ENCODE measurements around the gene C11orf21. TPM values are rescaled to one million over a fixed set of nuclear protein-coding genes. Genes with fewer than 3 reads are reported as not detected.

The C11orf21 gene
- total and polyA plus RNA-seq, 2 donors (not counting 1 experiment from before 2014, with no cell fraction given) = under 0.01 TPM; not detected in 1

- Histone ChIP-seq H3K27ac (ENCODE audit: insufficient read depth, low read length) (no peak overlapping the region), H3K4me3 (replicated peaks in 1 of 4; ENCODE audit: control extremely low read depth in 1 of 4, insufficient read depth in 1 of 4, low read depth in 3 of 4, low read length in 4 of 4) (no peak overlapping the region), H3K9me3 (ENCODE audit: control insufficient read depth, insufficient read depth, low read depth, low read length) (no peaks in the 10 kb centered on the region), H3K27me3 (ENCODE audit: control insufficient read depth, insufficient read depth, low read length) (peaks cover 8% of the 10 kb centered on the region), H3K36me3 (ENCODE audit: control insufficient read depth, insufficient read depth, low read length) (no peaks in the 10 kb centered on the region), H3K79me2 (ENCODE audit: control insufficient read depth, insufficient read depth, low read length) (no peaks in the 10 kb centered on the region), H3K9ac (ENCODE audit: insufficient read depth, low read length) (no peak overlapping the region), H3K4me1 (ENCODE audit: control insufficient read depth, extremely low read depth, insufficient read depth, low read length) (no peaks in the 10 kb centered on the region), H3K4me2 (ENCODE audit: extremely low read depth, insufficient read depth, low read length) (no peak overlapping the region), H2AFZ (ENCODE audit: low read length) (no peak overlapping the region), H4K20me1 (ENCODE audit: control insufficient read depth, extremely low read depth, insufficient read depth, low read length) (no peaks in the 10 kb centered on the region)
- TF ChIP-seq EZH2 (IDR thresholded peaks at IDR 0.05; ENCODE audit: low read length, missing control alignments) = no peak
- no peak for TF ChIP-seq CTCF (conservative IDR thresholded peaks at IDR 0.05 in 1 of 2, IDR thresholded peaks at IDR 0.05 in 1 of 2; ENCODE audit: low read depth in 1 of 2, low read length in 2 of 2)
- no peak for DNase-seq (ENCODE audit: low read depth in 2 of 2)
Observed at GRCh38 chr11:2271327-2272227, 30.1 kb downstream of the C11orf21 start.

- H3K27ac ChIP-seq (ENCODE audit: insufficient read depth, low read length) = no peak overlapping the region
- H3K4me2 ChIP-seq (ENCODE audit: extremely low read depth, insufficient read depth, low read length) = no peak overlapping the region
- H3K9ac ChIP-seq (ENCODE audit: insufficient read depth, low read length) = no peak overlapping the region
- DNase-seq (ENCODE audit: low read depth in 2 of 2) = no peak
- H3K79me2 ChIP-seq (ENCODE audit: control insufficient read depth, insufficient read depth, low read length) = no peaks in the 10 kb centered on the region
- H3K4me3 ChIP-seq (replicated peaks in 1 of 4; ENCODE audit: control extremely low read depth in 1 of 4, insufficient read depth in 1 of 4, low read depth in 3 of 4, low read length in 4 of 4) = no peak overlapping the region
- no peaks in the 10 kb centered on the region for H3K36me3 ChIP-seq (ENCODE audit: control insufficient read depth, insufficient read depth, low read length)
- no peaks in the 10 kb centered on the region for H3K4me1 ChIP-seq (ENCODE audit: control insufficient read depth, extremely low read depth, insufficient read depth, low read length)
- H3K27me3 ChIP-seq (ENCODE audit: control insufficient read depth, insufficient read depth, low read length) = peaks cover 8% of the 10 kb centered on the region
- H2AFZ ChIP-seq (ENCODE audit: low read length) = no peak overlapping the region
- TF ChIP-seq CTCF (conservative IDR thresholded peaks at IDR 0.05 in 1 of 2, IDR thresholded peaks at IDR 0.05 in 1 of 2; ENCODE audit: low read depth in 1 of 2, low read length in 2 of 2) = no peak
- no peak for TF ChIP-seq EZH2 (IDR thresholded peaks at IDR 0.05; ENCODE audit: low read length, missing control alignments)
- no peaks in the 10 kb centered on the region for H3K9me3 ChIP-seq (ENCODE audit: control insufficient read depth, insufficient read depth, low read depth, low read length)
- no peaks in the 10 kb centered on the region for H4K20me1 ChIP-seq (ENCODE audit: control insufficient read depth, extremely low read depth, insufficient read depth, low read length)
Observed at GRCh38 chr11:2271077-2271326, 30.7 kb downstream of the C11orf21 start.

GRCh38 chr11:2270322-2271076 is 31.2 kb downstream of the C11orf21 start, which contains the start of gene ASCL2:
ASCL2 (minus strand) TSS chr11:2270588; CDS start chr11:2270332, 256 bp downstream.
- Histone ChIP-seq H3K4me3 (replicated peaks in 1 of 4; ENCODE audit: control extremely low read depth in 1 of 4, insufficient read depth in 1 of 4, low read depth in 3 of 4, low read length in 4 of 4) (peak within 1 kb of the TSS in 1 of 4 experiments; percentile 34), H3K36me3 (ENCODE audit: control insufficient read depth, insufficient read depth, low read length) (no peaks in the 10 kb centered on the region), H2AFZ (ENCODE audit: low read length) (no peak within 1 kb of the TSS), H3K9ac (ENCODE audit: insufficient read depth, low read length) (no peak within 1 kb of the TSS), H3K9me3 (ENCODE audit: control insufficient read depth, insufficient read depth, low read depth, low read length) (no peaks in the 10 kb centered on the region), H3K27ac (ENCODE audit: insufficient read depth, low read length) (no peak within 1 kb of the TSS), H3K79me2 (ENCODE audit: control insufficient read depth, insufficient read depth, low read length) (no peaks in the 10 kb centered on the region), H3K4me1 (ENCODE audit: control insufficient read depth, extremely low read depth, insufficient read depth, low read length) (no peaks in the 10 kb centered on the region), H3K4me2 (ENCODE audit: extremely low read depth, insufficient read depth, low read length) (no peak within 1 kb of the TSS), H3K27me3 (ENCODE audit: control insufficient read depth, insufficient read depth, low read length) (peaks cover 8% of the 10 kb centered on the region), H4K20me1 (ENCODE audit: control insufficient read depth, extremely low read depth, insufficient read depth, low read length) (no peaks in the 10 kb centered on the region)
- TF ChIP-seq CTCF (conservative IDR thresholded peaks at IDR 0.05 in 1 of 2, IDR thresholded peaks at IDR 0.05 in 1 of 2; ENCODE audit: low read depth in 1 of 2, low read length in 2 of 2) (no peak), EZH2 (IDR thresholded peaks at IDR 0.05; ENCODE audit: low read length, missing control alignments) (no peak)
- no peak for DNase-seq (ENCODE audit: low read depth in 2 of 2)
